Stimulated activated CD8-positive, alpha-beta memory T cell treated with anti-CD3 and anti-CD28 coated beads, Interleukin-12 subunit alpha, Interleukin-12 subunit beta, amount 100 ng/mL, for 24 hours (primary cell): ENCODE measurements around the gene CRACR2A.

ENCODE experiments used
- DNase-seq: peaks from one replicate; pipeline ENCODE4 v3.0.0-alpha.2; 2020; ENCODE audit errors: extremely low read depth

The CRACR2A gene

DNA sequence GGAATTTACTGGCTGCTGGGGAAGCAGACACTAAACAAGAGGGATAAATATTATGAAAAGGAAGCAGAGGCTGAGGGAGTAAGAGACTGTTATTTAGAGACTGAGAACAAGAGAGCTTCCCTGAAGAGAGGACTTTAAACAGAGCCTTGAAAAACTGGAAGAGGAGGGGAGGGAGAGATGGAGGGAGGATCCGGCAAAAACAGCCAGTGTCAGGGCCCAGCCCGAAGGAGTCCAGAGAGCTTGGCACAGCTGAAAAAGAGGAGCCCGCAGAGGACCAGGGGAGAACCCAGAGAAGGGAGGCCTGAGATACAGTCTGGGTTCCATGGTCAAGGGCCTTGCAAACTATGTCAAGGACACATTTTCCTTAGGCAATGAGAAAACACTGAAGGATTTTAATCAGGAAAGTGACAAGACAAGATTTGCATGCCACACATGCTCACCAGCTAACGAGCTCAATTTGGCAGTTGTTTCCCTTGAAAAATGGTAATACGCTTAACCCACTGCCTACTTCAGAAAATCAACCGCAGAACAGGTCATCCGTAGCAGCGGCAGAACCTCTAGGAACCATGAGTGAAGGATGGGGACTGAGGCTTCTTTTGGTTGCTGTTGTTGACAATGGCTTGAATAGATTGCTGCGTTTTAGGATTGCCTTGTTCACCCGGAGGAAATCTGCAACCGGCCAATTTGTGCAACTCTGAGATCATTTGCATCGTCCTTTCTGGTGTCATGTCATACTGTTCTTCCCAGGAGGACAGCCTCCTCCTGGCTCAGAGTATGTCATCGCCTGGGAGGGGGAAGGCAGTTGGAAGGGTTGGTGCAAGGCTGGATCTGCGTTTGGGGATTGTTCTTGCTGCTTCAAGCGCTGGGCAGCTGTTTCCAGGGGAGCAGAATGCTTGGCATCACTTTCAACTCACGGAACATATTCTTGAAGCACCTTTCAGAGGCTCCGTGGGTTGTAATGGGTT, 153.7 kb downstream of the CRACR2A start:
- DNase-seq, result no peak

DNA sequence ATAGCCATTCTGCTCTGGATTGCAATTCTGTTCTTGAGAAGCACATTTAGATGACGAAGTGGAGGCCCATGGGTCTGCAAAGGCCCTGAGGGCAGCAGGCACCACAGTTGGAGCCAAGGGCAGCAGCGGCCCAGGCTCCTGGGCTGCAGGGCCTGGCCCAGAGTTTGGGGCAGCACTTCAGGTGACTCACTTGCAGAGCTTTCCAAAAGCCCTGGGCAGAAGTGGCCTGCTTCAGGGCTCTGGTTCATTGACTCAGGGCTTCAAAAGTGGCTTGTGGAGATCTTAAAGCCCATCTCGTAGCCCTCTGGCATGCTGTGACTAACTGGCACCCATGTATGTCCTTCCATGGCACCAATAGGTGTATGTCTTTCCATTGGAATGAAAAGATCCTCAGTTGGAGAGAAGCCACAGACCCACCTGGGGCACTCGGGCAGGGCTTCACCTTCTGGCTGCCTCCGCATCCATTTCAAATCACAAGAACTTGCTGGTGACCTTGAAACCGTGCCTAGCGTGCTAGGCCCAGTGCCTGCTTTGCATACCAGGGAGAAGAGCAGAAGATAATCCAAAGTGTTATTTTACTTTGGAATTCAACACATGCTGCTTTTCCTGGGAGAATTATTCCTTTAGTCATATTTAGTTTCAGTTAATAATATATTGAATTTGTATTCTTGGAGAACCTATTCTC, 155.2 kb downstream of the CRACR2A start:
- DNase-seq, result no peak

DNA sequence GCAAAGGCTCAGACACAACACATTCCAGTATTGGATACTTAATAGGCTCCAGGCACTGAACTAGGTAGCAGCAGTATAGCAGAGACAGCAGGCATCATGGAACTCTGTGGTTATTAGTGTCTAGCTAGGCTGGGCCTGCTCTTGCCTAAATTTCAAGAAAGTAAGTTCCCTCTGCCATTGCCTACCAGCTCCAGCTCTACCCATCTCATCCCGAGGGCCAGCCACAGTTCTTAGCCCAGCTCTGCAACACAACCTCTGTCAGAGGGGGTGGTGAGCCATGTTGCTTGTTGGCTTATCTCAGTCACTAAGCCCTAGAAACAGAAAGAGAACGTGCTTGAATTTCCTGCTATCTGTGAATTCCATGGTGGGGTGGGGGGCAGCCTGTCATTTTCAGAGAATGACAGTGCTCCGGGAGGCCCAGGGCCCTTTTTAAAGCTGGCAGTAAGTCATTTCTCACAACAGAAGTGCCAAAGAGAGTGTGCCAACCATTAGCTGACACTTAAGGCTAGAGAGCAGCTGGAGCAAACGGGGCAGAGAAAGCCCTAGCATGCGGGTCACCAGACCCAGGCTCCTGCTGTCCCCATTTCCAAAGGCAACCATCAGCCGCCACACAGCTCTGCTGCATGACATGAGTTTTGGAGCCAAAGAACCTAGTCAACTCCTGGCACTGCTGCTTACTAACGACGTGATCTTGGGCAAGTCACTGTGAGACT, 156.1 kb downstream of the CRACR2A start:
- DNase-seq, result no peak

DNA sequence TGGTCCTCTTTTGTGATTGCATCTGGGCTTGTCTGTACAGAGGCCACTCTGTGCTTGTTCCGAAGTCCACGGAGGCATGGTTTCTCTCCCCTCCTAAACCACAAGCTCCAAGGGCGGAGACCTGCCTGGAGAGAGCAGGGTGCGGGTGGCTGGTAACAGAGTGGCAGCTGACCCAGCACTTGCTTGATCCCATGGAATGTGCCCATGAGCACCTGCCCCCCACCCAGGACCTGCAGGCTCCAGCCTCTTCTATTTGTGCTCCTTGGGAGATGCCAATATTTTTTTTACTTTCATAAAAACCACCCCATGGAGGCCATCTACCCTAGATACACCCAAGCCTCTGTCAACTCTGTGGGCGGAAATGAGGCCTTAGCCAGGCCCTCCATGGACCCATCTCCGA, 157.2 kb downstream of the CRACR2A start:
- no peak for DNase-seq

DNA sequence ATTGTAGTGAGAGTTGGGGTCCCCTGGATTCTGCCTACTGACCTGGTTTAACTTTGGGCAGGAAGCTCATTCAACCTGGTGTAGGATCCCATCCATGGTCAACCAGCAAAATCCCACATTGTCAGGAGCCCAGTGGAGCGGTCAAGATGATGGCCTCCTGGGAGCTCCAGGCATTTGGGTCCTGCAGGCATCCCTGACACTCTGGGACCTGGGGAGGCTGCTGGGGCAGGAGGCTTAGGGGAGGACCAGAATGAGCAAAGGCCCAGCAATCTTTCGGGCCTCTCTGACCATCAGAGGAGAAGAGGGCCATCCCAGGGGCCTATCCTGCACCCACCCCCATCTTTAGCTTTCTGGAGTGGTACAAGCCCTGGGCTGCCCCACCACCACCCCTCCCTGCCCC, 157.9 kb downstream of the CRACR2A start:
- DNase-seq, result no peak

DNA sequence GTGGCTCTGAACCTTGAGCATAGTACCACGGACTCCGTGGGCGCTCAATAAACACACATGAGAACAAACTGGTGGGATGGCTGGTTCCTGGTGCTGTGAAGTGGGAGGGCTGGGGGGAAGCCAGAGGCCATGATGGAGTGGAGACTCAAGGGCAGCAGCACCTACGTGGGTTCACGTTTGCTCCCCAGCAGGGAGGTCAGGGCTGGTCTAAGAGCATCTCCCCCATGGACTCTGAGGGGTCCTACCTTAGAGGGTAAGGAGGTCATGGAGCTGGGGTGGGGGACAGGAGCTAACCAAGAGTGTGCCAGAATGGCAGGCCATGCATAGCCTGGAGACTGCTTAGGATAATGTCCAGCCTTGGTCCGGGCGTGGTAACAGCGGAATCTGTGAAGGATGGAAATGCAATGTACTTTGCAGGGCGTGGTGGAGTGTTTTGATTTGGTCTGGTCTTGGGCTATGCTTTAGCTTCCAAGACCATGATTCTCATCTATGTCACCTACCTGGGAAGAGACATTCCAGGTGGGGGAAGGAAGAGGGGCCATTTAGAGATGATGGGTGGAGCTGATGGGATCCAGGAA, 158.9 kb downstream of the CRACR2A start:
- no peak for DNase-seq

DNA sequence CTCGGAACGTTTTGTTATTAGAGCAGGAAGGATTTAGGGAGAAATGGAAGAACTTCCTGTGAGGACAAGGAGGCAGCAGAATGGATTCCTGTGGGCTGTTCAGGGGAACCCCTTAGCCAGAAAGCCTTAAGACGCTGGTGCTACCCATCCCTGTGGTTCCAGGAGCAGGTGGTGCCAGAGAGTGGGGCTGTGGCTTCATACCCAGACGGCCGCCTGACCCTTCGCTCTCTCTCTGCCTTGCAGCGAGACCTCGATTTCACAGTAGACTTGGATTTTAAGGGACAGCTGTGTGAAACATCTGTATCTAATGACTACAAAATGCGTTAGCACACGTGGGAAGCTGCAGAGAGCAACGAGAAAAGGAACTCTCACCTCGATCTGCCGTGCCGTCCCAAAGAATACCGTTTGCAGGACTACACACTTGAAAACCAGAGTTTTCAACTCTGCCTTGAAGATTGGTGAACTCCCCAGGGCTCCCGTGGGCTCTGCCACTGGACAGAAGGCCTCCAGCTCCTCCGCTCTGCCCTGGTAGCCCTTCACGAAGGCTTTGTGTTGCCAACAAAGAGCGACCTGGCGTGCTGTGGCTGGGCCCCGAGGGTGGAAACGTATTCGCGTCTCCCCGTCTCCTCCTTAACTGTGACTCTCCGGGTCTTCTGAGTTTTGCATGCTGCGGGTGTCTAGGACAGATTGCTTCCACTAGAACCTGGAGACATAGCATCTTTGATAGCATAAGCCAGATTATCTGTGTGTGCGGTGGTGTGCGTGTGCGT, 159.9 kb downstream of the CRACR2A start:
- no peak for DNase-seq

DNA sequence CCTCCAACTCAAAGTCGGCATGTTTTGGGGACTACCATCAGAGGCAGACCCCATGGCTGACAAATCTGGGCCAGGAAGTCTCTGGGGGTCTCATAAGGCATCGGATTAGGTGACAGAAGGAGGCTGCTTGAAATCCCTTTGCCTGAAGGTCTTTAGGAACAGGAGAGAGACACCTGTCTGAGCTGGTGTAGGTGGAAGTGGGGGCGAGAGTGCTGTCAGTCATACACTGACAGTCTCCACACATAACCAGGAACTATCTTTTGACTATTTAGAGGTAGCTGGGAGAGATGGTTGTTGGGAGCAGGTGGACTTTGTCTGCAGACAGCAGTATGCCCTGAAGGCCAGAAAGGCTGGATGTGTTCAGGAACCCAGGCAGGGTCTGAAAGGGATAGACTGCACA, 163.2 kb downstream of the CRACR2A start:
- DNase-seq, result no peak

DNA sequence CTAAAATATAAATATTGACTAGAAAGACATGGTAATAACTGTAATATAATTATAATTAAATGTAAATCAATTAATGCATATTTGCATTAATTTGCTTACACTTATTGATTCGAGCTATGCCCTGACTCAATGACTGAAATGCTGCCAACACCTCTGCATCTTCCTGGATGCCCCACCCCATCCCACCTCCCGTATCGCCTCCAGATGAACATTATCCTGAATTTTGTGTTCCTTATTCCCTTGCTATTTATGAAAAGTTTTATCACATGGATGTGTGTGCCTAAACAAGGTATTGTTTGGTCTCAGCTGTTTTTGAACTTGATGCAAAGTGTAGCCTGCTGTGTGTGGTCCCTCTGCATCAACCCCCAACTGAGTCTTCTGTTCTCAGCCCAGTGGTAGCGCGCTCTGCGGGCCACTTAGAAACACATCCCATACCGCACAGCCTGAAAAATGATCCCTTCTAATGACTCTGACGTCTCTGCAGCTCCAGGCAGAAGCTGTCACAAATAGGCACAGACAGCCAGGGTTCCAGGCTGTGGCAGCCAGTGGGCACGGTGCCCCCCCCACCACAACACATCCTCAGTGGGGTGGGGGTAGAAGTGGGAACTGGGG, 165.4 kb downstream of the CRACR2A start:
- DNase-seq, result no peak

DNA sequence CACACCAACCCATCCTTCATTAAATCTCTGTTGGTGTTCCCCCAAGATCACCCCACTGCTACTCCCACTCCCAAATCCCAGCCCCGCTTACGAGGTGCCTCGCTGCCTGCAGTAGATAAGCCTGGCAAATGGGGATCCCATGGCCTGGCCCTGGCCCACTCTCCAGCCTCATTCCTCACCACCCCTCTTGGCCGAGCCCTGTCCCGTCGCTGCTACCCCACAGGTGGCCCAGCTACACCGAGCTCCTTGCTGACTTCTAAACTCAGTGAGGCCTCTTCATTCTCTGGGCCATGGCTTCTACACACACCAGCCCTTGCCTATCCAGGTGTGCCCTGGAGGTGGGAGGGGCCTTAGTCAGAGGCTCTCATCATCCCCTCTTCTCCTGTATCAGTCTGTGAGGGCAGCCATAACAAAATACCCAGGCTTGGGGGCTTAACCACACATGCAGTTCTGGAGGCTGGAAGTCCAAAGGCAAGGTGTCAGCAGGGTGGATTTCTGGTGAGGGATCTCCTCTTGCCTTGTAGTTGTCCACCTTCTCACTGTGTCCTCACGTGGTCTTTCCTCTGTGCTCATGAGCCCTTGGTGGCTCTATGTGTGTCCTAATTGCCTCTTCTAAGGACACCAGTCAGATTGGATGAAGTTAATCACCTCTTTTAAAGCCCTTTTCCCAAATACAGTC, 169.1 kb downstream of the CRACR2A start:
- no peak for DNase-seq

DNA sequence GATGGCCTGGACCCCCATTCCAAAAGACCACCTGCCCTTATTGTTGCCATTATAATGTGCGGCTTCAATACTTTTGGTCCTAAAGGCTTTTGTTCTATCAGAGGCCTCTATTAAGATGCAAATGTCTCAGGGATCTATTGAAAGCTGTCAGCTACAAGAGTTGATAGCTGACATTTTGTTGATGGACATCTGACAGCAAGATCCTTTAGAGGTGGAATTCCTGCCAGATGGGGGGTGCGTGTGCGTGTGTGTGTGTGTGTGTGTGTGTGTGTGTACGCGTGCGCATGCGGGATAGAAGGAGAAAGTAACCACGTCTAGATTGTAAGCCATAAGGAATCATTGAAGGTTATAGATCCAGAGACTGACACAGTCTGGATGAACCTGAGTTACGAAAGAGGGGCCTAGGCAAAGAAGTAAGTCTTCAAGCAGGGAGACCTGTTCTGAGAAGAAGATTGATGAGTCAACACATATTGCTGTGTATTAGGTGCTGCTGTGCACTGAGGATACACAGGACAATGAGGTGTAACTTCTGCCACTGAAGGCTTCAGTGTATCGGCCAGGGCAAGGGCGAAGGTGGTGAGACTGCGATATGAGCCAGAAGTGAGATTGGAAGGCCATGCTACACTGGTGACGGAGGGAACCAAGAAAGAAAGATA, 172.7 kb downstream of the CRACR2A start:
- no peak for DNase-seq

DNA sequence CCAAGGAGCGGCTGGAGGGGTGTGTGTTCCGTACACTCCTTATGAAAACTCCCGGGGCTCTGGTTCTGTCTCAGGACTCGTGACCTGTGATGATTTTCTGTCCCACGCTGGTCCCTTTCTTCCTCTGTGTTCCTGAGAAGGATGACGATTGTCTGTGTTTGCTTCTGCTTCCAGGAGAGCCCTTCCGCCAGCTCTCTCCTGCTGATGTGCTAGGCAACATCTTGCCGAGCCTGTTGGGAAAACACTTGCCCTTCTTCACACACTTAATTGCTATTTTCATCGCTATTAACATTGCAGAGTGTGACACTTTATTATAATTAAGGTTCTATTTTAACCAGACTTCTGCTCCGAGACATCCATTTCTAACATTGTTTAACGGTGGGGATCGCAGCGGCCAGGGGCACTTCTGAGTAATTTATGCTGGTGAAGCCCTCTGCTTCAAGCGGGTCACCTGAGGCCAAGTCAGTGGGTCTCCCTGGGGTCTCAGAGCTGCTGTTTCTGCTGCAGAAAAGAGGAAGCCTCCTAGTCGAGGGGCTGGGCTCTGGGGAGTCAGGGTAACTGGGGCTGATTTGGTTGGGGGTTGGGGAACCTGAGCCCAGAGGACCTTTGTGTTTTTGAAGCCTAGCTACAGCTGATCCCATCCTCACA, 173.3 kb downstream of the CRACR2A start:
- DNase-seq, result no peak

DNA sequence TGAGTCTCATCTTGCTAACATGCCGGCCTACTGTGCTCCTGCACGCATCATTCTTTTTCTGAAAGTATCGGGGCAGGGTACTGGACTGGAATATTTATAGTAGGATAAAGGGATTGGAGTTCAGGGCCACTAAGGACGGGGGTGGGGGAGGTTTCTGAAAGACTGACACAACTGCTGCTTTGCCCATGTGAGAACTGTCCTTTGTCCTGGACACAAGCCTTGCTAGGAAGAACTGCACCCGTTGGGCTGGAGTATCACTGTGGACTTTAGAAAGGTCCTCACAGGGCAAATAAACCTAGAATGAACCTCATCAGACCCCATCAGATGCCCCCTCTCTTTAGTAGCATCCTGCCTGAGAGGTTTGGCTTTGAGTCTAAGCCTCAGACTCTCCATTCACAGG, 174.4 kb downstream of the CRACR2A start:
- DNase-seq, result no peak

DNA sequence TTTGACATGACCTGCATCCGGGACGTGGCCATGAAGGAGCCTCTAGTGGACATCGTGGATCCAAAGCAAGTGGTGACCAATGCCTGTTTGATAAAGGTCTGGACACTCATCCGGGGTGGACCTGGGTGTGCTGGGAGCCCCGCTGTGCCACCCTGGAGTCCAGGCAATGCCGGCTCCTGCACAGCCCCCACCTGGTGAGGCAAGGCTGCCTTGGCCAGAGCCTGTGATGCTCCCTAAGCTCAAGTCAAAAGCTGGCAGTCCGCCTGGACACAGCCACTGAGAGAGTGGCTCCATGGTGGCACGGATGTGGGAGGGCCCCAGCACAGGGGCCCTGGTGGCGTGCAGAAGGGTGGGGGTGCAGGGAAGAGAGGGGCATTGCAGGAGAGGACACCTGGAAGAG, 176.0 kb downstream of the CRACR2A start:
- no peak for DNase-seq

DNA sequence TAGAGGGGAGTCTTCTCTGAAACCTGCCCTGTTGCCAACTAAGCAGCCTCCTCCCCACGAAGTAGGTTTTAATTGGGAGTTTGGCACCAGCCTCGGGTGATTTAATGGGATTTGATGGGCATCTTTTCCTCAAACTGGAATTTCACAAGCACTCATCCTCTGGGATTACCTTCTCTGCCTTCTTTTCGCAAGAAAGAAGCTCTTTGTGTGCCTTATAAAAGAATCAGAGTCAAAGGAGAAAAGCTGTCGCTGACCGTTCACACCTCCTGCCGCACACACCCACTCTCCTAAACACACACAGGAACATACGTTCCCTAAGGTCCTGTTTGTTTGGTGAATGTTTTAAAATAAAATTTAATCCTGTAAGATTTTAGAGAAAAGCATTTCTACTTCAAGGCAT, 177.9 kb downstream of the CRACR2A start:
- no peak for DNase-seq

DNA sequence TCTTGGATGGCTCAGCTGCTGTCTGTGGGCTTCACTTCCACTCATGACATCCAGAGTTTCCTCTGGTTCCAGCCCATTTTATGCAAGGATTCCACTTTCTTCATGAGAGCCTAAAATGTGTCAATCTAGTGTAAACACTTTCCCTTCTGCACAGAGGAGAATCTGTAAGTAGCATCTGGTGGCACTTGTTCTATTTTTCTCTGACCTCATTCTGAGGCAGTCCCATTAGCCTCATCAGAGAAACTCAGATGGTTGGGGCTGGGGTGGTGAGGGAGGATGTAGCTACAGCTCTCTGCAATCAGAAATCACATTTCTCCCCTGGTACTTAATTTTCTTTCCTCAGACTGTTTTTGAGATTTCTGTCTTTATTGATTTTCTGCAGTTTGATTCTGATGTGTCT, 180.3 kb downstream of the CRACR2A start:
- no peak for DNase-seq

DNA sequence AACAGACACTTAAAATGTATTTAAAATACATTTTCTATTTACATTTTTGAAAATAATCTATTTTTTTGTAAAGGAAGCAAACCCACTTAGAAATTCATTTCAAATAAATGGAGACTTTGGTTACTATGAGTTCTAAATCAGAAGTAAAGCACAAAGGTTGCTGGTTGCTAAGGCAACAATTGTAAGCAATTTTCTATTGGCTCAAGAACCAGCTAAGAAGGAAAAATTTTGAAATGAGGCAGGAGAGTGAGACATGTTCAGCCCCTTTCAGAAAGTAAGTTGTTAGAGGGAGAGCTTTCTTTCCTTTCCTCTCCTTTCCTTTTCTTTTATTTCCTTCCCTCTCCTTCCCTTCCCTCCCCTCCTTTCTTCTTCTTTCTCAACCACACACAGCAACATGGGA, 181.2 kb downstream of the CRACR2A start:
- no peak for DNase-seq

DNA sequence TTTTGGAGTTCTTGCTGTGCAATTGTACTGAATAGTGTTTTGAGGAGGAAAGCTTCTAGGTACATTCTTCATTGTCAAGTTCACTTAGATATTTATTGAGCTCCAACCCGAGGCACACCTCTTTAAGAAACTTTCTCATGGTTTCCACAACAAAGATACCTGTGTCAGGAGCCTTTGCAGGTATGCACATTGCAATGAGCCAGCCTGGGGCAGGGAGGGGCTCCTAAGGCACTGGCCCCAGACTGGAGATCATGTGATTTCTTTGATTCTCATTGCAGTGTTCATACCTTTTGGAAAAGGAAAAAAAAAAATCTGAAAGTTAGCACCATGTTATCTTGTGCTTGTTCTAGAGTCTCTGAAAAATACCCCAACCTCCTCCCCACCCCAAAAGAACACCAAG, 181.6 kb downstream of the CRACR2A start:
- no peak for DNase-seq

DNA sequence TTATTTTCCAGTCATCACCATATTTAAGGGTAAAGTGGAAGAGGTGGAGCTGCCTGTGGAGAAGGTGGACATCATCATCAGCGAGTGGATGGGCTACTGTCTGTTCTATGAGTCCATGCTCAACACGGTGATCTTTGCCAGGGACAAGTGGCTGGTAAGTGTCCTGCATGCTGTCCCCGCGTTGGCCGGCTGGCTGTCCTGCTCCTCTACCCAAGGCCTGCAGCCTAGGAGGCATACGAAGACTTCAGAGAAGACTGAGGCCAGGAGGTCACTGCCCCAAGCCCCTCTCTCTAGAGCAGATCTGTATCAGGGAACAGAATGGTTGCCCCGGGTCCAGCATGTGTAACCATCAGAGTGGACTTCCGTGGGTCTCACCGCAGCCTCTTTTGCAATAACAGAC, 184.2 kb downstream of the CRACR2A start:
- DNase-seq, result no peak
